SU-DHL-6 (cell line): Measurements from ENCODE around the gene MKNK2.

ENCODE experiments used
- EZH2phosphoT487 ChIP-seq: fragments of 200-600 bp; sonication (generic), shearing (Covaris generic); conservative IDR thresholded peaks from 2 replicates; pipeline ENCODE4 v1.6.1; 2018; ENCODE audit warnings: mild to moderate bottlenecking, antibody characterized with exemption, low read length, moderate library complexity, mixed read lengths
- TF ChIP-seq, protein P1 (sequence below): fragments of 200-600 bp; sonication (generic); IDR thresholded peaks from one replicate; pipeline ENCODE4 v1.5.1; 2017; ENCODE audit warnings: antibody characterized with exemption, mild to moderate bottlenecking, low read length, moderate library complexity; ENCODE audit not compliant: insufficient read depth, poor library complexity, severe bottlenecking

DNA sequence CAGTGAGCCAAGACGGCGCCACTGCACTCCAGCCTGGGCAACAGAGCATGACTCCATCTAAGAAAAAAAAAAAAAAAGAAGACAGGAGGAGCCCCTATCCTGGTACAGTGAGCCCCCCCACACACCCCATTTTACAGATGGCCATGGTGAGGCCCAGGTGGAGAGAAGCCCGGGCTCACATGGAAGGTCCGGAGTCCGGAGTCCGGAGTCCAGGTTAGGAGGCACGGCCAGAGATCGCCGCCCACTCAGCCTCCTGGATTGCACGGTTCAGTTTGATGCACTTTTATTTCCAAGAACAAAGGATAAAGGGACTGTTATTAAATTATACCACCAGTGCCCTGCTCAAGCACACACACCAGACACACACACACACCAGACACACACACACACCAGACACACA lies 24.3 kb downstream of the MKNK2 start:
- TF ChIP-seq, protein P1, sequence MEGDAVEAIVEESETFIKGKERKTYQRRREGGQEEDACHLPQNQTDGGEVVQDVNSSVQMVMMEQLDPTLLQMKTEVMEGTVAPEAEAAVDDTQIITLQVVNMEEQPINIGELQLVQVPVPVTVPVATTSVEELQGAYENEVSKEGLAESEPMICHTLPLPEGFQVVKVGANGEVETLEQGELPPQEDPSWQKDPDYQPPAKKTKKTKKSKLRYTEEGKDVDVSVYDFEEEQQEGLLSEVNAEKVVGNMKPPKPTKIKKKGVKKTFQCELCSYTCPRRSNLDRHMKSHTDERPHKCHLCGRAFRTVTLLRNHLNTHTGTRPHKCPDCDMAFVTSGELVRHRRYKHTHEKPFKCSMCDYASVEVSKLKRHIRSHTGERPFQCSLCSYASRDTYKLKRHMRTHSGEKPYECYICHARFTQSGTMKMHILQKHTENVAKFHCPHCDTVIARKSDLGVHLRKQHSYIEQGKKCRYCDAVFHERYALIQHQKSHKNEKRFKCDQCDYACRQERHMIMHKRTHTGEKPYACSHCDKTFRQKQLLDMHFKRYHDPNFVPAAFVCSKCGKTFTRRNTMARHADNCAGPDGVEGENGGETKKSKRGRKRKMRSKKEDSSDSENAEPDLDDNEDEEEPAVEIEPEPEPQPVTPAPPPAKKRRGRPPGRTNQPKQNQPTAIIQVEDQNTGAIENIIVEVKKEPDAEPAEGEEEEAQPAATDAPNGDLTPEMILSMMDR: no peak
- TF ChIP-seq EZH2phosphoT487: no peak
